HG03442 (cell line): ENCODE results near the gene ARHGAP42.
"Not testable (repeated sequence)": the region's sequence is repeated elsewhere in the genome, so short reads cannot be mapped to it uniquely, and the experiment has no call there.

ENCODE experiments used
- ATAC-seq: cut with Tn5 transposase; IDR thresholded peaks from one replicate; pipeline ENCODE4 v1.9.1; 2021; ENCODE audit warnings: mild to moderate bottlenecking, moderate library complexity; ENCODE audit not compliant: unreplicated experiment

ARHGAP42 gene

GRCh38 chr11:100719809-100720221 lies 32.7 kb downstream of the ARHGAP42 start:
- no peak for ATAC-seq

DNA sequence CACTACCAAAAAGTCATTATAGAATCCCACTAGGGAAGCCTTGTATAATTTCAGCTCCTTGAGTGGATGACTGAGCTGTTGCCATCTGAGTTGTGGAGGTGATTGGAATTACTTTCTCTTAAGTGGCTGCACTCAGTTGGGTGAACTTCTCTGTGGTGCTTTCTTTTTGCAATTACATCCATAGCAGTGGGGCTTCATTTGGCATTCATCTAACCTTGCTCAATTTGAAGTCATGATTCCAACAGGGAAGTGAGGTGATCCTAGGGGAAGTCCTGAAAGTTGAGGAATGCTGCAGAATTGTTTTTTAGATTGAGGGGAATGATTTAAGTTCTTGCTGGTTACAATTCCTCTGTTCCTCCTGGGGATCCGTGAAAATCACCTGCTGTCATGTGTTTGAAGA lies 39.6 kb downstream of the ARHGAP42 start:
- no peak for ATAC-seq

- no peak for ATAC-seq
These were observed 40.3 kb downstream of the ARHGAP42 start for GRCh38 chr11:100727410-100727809.

- no peak for ATAC-seq
These were observed 43.2 kb downstream of the ARHGAP42 start for GRCh38 chr11:100730266-100730665.

- no peak for ATAC-seq
These were observed 44.4 kb downstream of the ARHGAP42 start for GRCh38 chr11:100731471-100731870.

DNA sequence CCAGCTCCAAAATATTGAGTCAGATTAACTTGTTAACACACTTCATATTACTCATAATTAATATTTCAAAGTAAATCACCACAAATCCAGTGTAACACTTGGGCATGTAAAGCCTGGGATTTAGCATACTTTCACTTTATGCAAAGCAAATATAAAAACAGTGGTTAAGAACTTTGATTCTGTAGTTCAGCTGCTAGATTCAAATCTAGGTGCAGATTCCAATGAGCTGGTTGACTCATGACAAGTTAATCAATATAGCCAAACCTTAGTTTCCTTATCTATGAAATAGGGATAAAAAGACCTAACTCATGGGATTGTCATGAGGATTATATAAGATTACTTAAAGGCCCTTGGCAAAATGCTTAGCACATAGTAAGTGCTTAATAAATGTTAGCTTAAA lies 45.9 kb downstream of the ARHGAP42 start:
- no peak for ATAC-seq

GRCh38 chr11:100734743-100735527 lies 47.8 kb downstream of the ARHGAP42 start:
- ATAC-seq: peak; percentile 50

DNA sequence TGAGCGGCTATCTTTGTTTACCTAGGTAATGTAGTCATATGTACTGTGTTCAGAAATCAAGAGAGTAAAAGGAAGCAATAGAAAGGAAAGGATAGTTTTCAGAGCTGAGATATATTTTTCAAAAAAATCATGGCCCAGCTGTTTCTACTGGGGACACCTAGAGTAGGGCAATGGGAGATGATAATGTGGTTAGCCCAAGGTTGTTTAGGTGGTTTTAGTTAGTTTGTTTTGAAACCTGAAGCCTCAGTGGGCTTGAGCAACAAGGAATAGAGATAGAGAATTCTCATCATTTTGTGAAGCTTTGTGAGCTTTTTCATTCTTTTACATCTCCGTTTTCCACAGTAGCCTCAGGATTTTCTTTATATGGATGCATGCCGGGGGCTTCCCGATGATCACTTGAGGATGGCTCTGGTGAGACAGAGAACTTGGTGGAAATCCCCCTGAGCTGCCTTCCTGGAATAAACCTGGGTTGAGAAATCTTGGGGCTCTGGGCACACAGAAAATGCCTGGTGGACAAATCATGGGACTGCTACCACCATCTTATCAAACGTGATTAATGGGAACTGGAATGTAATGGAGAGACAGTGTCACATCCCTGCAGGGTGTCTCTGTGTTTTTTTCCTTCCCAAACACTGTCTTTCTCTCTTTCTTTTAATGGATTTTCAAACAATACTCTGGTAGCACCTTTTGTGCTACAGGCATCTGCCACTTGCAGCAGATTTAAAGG lies 49.0 kb downstream of the ARHGAP42 start:
- ATAC-seq: no peak

GRCh38 chr11:100738701-100739270 lies 51.7 kb downstream of the ARHGAP42 start:
- no peak for ATAC-seq

DNA sequence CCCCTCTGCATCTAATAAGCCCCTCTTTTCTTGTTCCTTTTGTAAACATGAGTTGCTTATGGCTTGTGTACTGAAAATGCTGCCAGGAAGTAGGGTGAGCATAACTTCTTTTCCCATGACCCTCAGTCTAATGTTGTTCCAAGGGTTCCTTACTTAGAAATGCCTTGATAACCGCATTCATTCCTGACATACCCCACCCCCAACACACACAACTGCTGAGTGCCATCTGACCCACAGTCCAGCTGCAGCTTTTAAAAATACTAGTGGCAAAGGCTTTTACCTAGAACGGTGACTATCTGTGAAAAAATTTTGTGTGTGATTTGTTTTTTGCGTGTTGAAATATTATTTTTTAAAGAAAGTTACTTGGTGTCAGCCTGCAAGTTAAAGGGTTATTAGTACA lies 52.6 kb downstream of the ARHGAP42 start:
- no peak for ATAC-seq

- ATAC-seq: no peak
These were observed 53.4 kb downstream of the ARHGAP42 start for GRCh38 chr11:100740440-100740839.

DNA sequence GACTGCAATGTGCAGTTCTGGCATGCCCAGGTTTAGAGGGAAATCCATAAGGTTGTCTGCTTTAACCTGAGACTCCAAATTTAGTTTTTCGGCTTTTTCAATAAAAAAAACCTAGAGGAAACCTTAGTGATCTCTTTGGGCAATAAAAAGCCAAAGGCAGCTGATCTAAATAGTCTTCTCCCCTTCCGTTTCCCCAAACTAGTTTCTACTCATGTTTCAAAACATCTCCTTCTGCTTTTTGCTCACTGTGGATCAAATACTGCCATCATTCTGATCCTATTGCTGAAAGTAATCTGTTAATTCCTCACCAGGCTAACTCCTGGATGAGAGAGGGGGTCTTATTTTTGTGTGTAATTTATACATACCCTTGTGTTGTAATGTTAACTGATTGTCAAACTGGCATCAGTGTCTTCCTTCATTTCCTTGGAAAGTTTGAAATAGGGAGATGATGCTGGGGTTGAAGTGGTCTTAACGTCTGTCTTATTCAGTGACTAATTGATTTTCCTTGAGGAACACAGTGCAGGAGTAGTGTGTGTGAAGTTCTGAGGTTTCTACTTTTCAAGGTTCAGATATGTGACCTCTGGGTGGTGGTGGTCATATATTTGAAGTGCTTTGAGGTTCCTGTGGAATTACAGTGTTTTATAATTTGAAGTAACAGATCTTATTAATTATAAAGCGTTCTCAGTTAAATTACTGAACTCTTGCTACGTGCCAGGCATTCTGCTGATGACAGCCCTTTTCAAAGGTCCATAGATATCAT lies 55.0 kb downstream of the ARHGAP42 start:
- no peak for ATAC-seq

DNA sequence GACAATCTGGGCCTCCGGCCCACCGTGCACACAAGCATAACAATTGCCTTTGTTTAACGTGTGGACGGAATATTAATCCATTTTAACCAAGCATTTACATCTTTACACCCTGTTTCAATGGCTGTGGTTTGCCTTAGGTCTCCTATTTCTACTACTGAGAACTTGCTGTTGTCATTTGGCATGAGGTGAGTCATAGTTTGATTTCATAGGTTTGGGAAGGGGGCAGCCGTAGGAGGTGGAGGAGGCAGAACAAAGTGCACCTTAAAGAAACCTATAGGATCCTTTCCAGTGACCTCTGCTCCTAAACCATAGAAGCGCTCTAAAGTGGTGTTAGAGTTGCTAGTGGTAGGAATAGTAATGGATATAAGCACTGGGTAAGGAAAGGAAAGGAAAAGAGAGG lies 59.4 kb downstream of the ARHGAP42 start:
- ATAC-seq: no peak

DNA sequence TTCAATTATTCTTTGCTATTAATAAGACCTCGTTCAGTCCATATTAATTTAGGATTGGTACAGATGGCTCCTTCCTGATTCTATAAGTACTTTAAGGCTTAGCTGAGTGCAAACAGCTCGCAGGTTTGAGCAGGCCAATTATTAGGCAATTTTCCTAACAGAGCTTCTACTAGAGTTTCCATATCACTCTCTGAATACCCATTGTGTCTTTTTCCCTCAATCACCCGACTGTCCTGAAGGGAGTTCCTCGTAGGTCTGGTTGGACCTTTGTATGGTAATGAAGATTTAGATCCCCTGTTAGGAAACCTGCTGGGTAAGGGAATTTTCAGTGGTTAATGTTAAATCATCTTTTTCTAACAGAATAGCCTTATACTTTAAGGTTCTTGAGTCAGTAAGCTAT lies 61.1 kb downstream of the ARHGAP42 start:
- no peak for ATAC-seq

- not testable (repeated sequence) for ATAC-seq
These were observed 62.9 kb downstream of the ARHGAP42 start for GRCh38 chr11:100749887-100750565.

DNA sequence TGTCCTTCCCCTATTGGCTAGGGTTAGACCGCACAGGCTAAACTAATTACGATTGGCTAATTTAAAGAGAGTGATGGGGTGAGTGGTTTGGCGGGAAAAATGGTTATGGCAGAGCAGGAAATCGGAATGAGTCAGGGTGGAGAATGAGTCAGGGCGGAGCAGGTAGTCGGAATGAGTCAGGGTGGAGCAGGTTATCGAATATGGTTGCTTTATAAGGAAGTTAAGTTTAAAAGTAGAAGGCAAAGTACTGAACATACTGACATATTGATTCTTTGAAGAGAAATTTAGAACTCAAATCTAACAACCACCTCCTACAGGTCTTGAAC lies 63.4 kb downstream of the ARHGAP42 start:
- not testable (repeated sequence) for ATAC-seq

DNA sequence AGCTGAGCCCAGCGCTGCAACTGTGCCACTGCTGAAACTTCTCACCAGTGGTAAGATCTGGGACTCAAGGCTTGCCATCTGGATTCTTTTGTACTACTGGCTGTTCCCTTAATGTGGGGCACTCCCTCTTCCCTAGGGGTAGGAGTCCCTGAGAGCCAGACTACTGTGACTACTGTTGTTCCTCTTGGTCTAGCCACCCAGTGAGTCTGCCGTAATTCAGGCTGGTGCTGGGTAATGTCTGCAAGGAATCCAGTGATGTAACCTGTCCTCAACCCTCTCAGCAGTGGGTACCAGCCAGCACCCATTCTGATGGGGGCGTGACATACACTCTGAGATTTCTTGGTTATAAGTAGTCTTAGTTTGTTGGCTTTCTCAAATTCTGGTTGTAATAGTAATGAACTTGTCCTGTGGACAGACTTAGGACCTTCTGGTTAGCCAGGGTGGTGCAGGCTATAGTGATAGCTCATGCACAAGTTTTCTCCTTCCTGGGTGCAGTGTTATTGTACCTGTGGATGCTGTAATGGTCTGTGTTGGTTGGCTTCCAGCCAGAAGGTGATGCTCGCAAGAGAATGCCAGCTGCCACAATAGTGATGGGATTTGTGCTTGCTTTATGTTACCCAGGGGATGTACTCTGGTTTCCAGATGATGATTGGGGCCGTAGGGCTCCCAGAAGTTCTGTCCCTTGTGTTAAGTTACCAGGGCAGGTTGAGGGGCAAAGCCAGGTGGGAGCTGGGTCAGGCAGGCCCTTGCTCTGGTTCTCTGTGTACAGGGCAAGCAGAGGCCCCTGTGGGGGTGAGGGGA lies 65.5 kb downstream of the ARHGAP42 start:
- ATAC-seq: no peak

- ATAC-seq: no peak
These were observed 66.1 kb downstream of the ARHGAP42 start for GRCh38 chr11:100753172-100753543.

DNA sequence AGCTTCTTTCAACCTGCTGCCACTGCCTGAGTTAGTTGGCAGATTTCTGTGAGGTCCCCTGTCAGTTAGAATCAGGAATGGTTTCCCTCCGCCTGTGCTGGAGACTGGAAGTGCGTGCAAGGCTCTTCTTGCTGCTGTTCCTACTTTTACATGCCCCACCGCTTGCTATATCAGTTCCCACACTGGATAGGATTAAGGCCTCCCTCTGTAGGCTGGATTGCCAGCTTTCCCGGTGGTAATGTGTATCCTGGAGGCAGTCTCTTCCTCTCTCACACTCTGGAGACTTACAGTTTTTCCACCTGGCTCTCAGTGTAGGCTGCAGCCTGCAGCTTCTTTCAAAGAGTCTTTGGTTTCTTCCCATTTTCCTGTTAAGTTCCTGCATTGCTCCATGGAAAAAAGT lies 66.5 kb downstream of the ARHGAP42 start:
- ATAC-seq: no peak

GRCh38 chr11:100756559-100756958 lies 69.5 kb downstream of the ARHGAP42 start:
- ATAC-seq: no peak
